ENCODE data around the gene MYO9B.

The MYO9B gene

GRCh38 chr19:17216058-17216670 lies 140.6 kb downstream of the MYO9B start:
- no peak for DNase-seq

GRCh38 chr19:17219286-17219685 lies 143.7 kb downstream of the MYO9B start:
- DNase-seq = no peak

DNA sequence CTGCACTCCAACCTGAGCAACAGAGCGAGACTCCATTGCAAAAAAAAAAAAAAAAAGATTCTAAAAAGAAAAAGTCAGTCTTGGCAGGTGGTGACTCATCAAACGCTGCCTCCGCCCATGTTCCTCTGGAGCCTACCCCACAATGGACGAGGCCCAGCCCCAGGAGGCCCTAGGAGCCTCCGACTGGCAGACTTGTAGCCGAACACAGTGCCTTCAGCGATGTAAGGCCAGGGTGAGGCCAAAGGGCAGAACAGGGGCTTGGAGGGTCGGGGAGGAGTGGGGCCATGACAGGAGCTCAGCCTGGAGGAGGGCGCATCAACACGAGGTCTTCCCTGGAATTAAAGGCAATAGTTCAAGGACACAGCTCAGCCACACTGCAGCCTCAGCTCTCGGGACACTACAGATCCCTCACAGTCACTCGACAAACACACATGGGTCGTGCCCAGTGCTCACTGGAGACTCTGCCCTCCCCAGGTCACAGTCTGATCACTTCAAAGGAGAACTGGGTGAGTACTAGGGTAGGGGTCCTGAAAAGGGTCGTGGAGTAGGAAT lies 144.7 kb downstream of the MYO9B start:
- DNase-seq = no peak

DNA sequence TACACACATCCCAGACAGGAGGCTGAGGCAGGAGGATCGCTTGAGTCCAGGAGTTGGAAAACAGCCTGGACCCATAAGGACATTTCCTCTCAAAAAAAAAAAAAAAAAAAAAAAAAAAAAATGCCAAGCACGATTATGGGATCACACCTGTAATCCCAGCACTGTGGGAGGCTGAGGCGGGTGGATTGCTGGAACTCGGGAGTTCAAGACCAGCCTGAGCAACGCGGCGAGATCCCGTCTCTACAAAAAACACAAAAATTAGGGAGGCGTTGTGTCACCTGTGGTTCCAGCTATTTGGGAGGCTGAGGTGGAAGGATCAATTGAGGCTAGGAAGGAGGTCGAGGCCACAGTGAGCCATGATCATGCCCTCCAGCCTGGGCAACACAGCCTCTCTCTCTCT lies 149.5 kb downstream of the MYO9B start:
- no peak for DNase-seq

GRCh38 chr19:17226002-17226933 lies 150.7 kb downstream of the MYO9B start, which contains the start of gene OCEL1:
OCEL1 (plus strand) TSS chr19:17226226; CDS start chr19:17226248, 22 bp downstream.
- DNase-seq = peak; percentile 99

GRCh38 chr19:17227798-17228367 lies 152.3 kb downstream of the MYO9B start:
- no peak for DNase-seq

- DNase-seq = no peak
Measured at GRCh38 chr19:17229890-17230289, 154.3 kb downstream of the MYO9B start.

GRCh38 chr19:17232258-17232657 lies 156.7 kb downstream of the MYO9B start:
- no peak for DNase-seq

DNA sequence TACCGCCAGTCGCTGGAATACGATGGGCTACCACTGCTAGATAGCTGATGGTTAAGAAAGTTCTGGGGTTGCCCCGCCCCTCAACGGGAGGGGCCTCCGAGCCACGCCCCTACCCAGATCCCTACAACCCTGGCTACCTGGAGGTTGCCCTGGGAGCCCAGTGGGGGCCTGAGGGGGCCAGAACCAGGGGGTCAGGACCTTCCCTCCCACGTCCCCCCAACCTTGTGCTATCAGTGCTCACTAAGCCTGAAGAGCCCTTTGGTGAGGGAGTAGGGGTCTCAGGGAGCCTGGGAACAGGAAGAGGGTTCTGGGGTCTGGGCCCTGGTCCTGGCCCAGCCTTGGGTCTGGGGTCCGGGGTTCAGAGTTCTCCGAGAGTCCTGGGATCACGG lies 159.3 kb downstream of the MYO9B start:
- DNase-seq = no peak

DNA sequence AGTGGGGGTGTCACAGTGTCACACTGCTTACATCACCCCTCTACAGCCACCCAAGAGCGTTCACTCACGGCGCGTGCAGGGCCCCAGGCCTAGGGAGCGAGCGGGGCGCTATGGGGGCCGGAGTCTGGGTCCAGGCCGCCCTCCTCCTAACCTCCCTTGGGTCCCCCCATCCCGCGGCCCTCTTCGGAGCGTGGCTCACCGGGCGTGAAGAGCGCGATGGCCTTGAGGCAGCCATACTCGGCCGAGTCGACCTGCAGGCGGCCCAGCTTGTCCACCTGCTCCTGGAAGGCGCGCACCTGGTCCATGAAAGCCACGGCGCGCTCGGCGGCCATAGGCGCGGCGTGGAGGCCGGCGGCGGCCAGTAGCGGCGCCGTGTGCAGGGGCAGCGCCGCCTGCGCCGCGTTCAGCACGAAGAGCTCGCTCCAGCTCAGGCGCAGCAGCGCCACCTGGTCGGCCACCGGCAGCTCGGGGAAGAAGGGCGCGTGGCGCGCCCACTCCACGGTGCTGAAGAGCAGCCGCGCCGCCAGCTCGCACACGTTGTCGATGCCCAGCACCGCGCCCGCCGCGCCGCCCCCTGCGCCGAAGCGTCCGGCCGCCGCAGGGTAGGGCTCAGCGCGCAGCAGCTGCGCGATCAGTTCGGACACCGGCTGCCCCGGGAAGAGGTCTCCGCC lies 159.9 kb downstream of the MYO9B start:
- DNase-seq = peak; percentile 70

- no peak for DNase-seq
Measured at GRCh38 chr19:17235971-17236777, 160.6 kb downstream of the MYO9B start.

DNA sequence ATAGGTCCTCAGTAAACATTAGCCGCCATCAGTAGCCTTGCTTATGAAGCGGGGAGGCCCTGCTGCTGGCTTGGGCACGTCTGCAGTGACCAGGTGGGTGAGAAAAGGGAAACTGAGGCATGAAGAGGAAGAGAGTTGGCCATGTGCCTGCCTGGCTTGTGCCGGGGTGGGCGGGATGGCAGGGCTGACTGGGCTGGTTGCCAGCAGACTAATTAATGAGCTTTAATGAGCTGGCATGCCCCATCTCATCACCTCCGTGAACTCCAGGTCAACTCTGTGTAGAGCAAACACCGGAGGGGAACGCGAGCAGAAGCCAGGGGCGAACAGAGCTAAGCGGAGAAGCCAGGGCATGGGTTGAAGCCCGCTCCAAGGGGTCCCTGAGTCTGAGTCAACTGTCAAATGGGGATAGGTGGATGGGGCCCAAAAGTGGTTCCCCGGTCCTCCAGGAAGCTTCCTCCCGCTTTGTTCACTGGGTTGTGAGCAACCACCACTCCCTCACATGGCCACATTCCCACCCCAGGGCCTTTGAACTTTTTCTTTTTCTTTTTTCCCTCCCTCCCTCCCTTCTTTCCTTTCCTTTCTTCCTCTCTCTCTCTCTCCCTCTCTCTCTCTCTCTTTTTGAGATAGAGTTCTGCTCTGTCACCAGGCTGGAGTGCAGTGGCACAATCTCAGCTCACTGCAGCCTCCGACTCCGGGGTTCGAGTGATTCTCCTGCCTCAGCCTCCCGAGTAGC lies 161.4 kb downstream of the MYO9B start:
- DNase-seq = no peak

DNA sequence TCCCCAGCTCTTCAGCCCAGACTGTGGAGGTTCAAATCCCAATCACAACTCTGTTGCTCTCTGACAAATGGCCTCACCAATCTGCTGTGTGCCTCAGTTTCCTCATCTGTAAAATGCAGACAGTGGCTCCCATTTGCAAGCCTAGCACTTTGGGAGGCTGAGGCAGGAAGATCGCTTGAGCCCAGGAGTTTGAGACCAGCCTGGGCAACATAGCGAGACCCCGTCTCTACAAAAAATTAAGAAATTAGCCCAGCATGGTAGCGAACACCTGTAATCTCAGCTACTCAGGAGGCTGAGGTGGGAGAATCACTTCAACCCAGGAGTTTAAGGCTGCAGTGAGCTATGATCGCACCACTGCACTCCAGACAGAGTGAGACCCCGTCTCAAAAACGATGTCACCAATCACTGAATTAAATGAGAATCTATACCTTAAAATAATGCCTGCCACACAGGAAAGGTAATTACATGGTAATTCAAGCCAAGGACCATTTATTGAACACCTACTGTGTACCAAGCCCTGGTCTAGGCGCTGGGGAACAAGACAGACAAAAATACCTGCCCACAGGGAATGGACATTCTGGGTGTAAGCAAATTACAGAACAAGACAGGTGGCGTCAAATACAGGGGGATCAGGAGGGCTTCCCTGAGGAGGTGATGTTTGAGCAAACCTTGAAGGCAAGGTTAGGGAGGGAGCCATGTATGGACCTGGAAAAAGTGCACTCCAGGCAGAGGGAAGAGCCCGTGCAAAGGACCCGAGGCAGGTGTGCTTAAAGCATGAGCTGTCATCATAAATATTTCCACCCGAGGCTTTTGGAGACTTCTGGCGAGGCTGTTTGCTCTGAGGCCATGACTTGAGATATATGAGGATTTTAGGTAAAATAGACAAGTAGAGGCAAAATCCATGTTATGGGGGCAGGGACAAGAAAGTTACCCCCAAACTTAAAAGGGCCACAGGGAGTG lies 162.4 kb downstream of the MYO9B start:
- DNase-seq = no peak

GRCh38 chr19:17240062-17240752 lies 164.6 kb downstream of the MYO9B start:
- DNase-seq = no peak

GRCh38 chr19:17240826-17241399 lies 165.3 kb downstream of the MYO9B start:
- no peak for DNase-seq

DNA sequence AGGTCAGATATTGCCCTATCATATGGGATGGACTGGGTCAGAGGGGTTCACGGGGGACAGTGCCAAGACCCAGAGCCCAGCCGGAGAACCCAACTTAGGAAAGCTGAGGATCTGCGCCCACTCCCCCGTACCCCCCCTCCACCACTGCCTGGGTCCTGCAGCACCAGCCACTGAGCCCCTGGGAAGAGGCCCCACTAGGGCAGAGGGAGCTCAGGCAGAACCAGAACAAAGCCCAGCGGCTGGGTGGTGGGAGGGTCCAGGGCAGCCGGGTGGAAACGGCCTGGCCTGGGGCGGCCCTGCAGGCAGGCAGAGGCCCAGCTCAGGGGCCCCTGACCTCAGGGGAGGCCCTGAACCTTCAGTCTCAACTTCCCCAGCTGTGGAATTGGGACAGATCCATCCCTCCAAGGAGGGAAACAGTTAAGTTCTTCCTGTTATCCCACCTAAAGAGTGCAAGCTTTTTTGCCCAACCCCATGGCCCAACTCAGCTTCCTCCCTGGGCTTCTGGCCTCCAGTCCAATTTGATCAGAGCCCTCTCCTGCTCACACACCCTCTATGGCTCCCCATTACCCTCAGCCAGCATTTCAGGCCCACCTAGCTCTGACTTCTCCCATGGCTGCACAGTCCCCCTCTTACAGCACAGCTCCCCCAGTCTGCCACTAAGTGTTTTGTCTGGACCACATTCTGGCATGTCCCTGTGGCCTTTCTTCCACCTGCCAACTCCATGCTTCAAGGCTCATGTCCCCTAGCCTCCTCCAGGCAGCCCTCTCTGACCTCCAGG lies 167.0 kb downstream of the MYO9B start:
- DNase-seq = no peak

- DNase-seq = no peak
Measured at GRCh38 chr19:17243211-17243829, 167.7 kb downstream of the MYO9B start.

Measured in left hindlimb (tissue), 1 donor.